CD4-positive, alpha-beta T cell (primary cell): Measurements from ENCODE around the gene NDUFS6. TPM values are rescaled to one million over a fixed set of nuclear protein-coding genes. Genes with fewer than 3 reads are reported as not detected.

Experiments
- ATAC-seq: fragments of 200-7000 bp; cut with Tn5 transposase; one replicate; pipeline ENCODE4 v1.10.0; 2022; ENCODE audit warnings: mild to moderate bottlenecking; ENCODE audit not compliant: poor library complexity
- CTCF ChIA-PET: fragments of 350-600 bp; sonication (Branson Sonifier 250); formaldehyde crosslinking; loops from one replicate; lab custom pipeline; 2021; ENCODE audit warnings: antibody characterized with exemption, inconsistent platforms; lab: Charles Lee
- POLR2A ChIA-PET: fragments of 350-600 bp; sonication (Branson Sonifier 250); formaldehyde crosslinking; loops from one replicate; lab custom pipeline; 2021; ENCODE audit warnings: antibody characterized with exemption, inconsistent platforms; lab: Charles Lee
- DNase-seq, 14 experiments: peaks; one replicate each; pipeline ENCODE4 v3.0.0-alpha.2; 2013 to 2020; ENCODE audit warnings: mixed read lengths in 2 of 14
- H3K27ac ChIP-seq, 2 donors: one replicate each; pipeline versions ENCODE4 v1.5.1 to v1.7.0; 2013; ENCODE audit warnings: low read length in 2 of 2, low read depth in 1 of 2, mild to moderate bottlenecking in 1 of 2
- H3K27me3 ChIP-seq, 2 experiments: 1 replicate in 1 of 2; 2 replicates in 1 of 2; pipeline versions ENCODE4 v1.6.1 to v1.7.0; 2013; ENCODE audit warnings: low read length in 2 of 2, control low read depth in 1 of 2, mild to moderate bottlenecking in 1 of 2, moderate library complexity in 1 of 2; ENCODE audit not compliant: insufficient read depth in 2 of 2, control insufficient read depth in 1 of 2
- H3K36me3 ChIP-seq: one replicate; pipeline ENCODE4 v1.6.1; 2013; ENCODE audit warnings: low read length, control low read depth; ENCODE audit not compliant: insufficient read depth
- H3K4me1 ChIP-seq: one replicate; pipeline ENCODE4 v1.6.1; 2013; ENCODE audit warnings: low read length, control low read depth; ENCODE audit not compliant: insufficient read depth
- H3K4me3 ChIP-seq: one replicate; pipeline ENCODE4 v1.5.1; 2013; ENCODE audit warnings: mild to moderate bottlenecking, low read length, moderate library complexity
- H3K9me3 ChIP-seq, 2 experiments: 1 replicate in 1 of 2; 2 replicates in 1 of 2; pipeline versions ENCODE4 v1.6.1 to v1.7.0; 2013; ENCODE audit warnings: low read length in 2 of 2, mild to moderate bottlenecking in 2 of 2, control low read depth in 1 of 2, moderate library complexity in 1 of 2; ENCODE audit not compliant: control insufficient read depth in 1 of 2, insufficient read depth in 1 of 2
- H3K27ac Mint-ChIP-seq: one replicate; pipeline ENCODE4 v1.8.0; 2020; ENCODE audit warnings: mixed read lengths
- H3K27me3 Mint-ChIP-seq: one replicate; pipeline ENCODE4 v1.8.0; 2021; ENCODE audit warnings: mixed read lengths
- H3K36me3 Mint-ChIP-seq: one replicate; pipeline ENCODE4 v1.8.0; 2021; ENCODE audit warnings: low read depth, mixed read lengths
- H3K4me1 Mint-ChIP-seq: one replicate; pipeline ENCODE4 v1.8.0; 2021; ENCODE audit warnings: low read depth, mixed read lengths
- H3K4me3 Mint-ChIP-seq: one replicate; pipeline ENCODE4 v1.8.0; 2020; ENCODE audit warnings: mild to moderate bottlenecking, mixed read lengths
- H3K9me3 Mint-ChIP-seq: one replicate; pipeline ENCODE4 v1.8.0; 2020; ENCODE audit warnings: mixed read lengths
- CTCF ChIP-seq: fragments of 200-600 bp; IDR thresholded peaks from one replicate; pipeline ENCODE4 v1.8.0; 2022; ENCODE audit warnings: antibody characterized with exemption, mild to moderate bottlenecking
- intact Hi-C, 2 experiments: fragments of 100-400 bp; cut with DNase I in 1 of 2; cut with micrococcal nuclease in 1 of 2; formaldehyde crosslinking; loops; one replicate each; pipeline versions ENCODE4 v1.15.1 to v1.9.0; 2023 to 2025; cut with DNase I, micrococcal nuclease
- total RNA-seq, 174 experiments: library from RNA in 2 of 174; stranded (reverse) in 2 of 174; gene quantifications; one replicate each; pipeline ENCODE4 v1.2.3 and lab custom pipeline; 2021 to 2026

NDUFS6 gene
- total RNA-seq, 2 experiments from 2014 or later = 13.1 to 17.5 TPM

- Mint-ChIP-seq H3K27ac (no peak overlapping the region), H3K9me3 (no peaks in the 10 kb centered on the region), H3K4me3 (no peak overlapping the region), H3K36me3 (no peaks in the 10 kb centered on the region), H3K4me1 (no peaks in the 10 kb centered on the region), H3K27me3 (peaks cover 45% of the 10 kb centered on the region)
- POLR2A ChIA-PET = no interaction called here
- intact Hi-C loops = no loop called here
- H3K36me3 ChIP-seq = no peaks in the 10 kb centered on the region
- TF ChIP-seq CTCF = no peak
- no peak overlapping the region for H3K27ac ChIP-seq
- ATAC-seq (no peak), DNase-seq (no peak)
- H3K4me1 ChIP-seq = no peaks in the 10 kb centered on the region
- no peak overlapping the region for H3K4me3 ChIP-seq
- peaks cover 26 to 32% of the 10 kb centered on the region in 2 experiments for H3K27me3 ChIP-seq
- CTCF ChIA-PET = no interaction called here
- H3K9me3 ChIP-seq = peaks cover 0 to 6% of the 10 kb centered on the region in 2 experiments
Observed at GRCh38 chr5:1855596-1855995, 54.4 kb downstream of the NDUFS6 start.

GRCh38 chr5:1856596-1857255 is 55.5 kb downstream of the NDUFS6 start:
- Mint-ChIP-seq H3K9me3 (no peaks in the 10 kb centered on the region), H3K27ac (no peak overlapping the region), H3K4me1 (no peaks in the 10 kb centered on the region), H3K27me3 (peaks cover 42% of the 10 kb centered on the region), H3K36me3 (no peaks in the 10 kb centered on the region), H3K4me3 (no peak overlapping the region)
- Histone ChIP-seq H3K27me3 (peaks cover 16 to 21% of the 10 kb centered on the region in 2 experiments), H3K4me1 (no peaks in the 10 kb centered on the region), H3K27ac (no peak overlapping the region), H3K4me3 (no peak overlapping the region), H3K9me3 (no peaks in the 10 kb centered on the region), H3K36me3 (no peaks in the 10 kb centered on the region)
- DNase-seq = no peak
- ChIA-PET CTCF (no interaction called here), POLR2A (no interaction called here)
- ATAC-seq = no peak
- no peak for TF ChIP-seq CTCF
- intact Hi-C loops = no loop called here

GRCh38 chr5:1857256-1857600 is 56.0 kb downstream of the NDUFS6 start:
- Mint-ChIP-seq H3K9me3 (no peaks in the 10 kb centered on the region), H3K27me3 (peaks cover 43% of the 10 kb centered on the region), H3K4me3 (no peak overlapping the region), H3K36me3 (no peaks in the 10 kb centered on the region), H3K4me1 (no peaks in the 10 kb centered on the region), H3K27ac (no peak overlapping the region)
- H3K9me3 ChIP-seq = no peaks in the 10 kb centered on the region
- H3K27ac ChIP-seq = no peak overlapping the region
- H3K36me3 ChIP-seq = no peaks in the 10 kb centered on the region
- peaks cover 14 to 18% of the 10 kb centered on the region in 2 experiments for H3K27me3 ChIP-seq
- POLR2A ChIA-PET = no interaction called here
- no peaks in the 10 kb centered on the region for H3K4me1 ChIP-seq
- CTCF ChIA-PET = no interaction called here
- intact Hi-C loops = no loop called here
- H3K4me3 ChIP-seq = no peak overlapping the region
- DNase-seq (no peak), ATAC-seq (no peak)
- no peak for TF ChIP-seq CTCF
